ENCODE results near the gene GAREM2.

The GAREM2 gene

GRCh38 chr2:26187114-26187513 lies 14.2 kb downstream of the GAREM2 start:
- peaks cover 22% of the 10 kb centered on the region for H3K4me1 Mint-ChIP-seq (ENCODE audit: low read depth)
- intact Hi-C loops (cut with micrococcal nuclease): no loop called here
- H3K27me3 Mint-ChIP-seq: peaks cover 32% of the 10 kb centered on the region
- H3K4me3 Mint-ChIP-seq: no peak overlapping the region
- no peaks in the 10 kb centered on the region for H3K9me3 Mint-ChIP-seq
- no peak overlapping the region for H3K27ac Mint-ChIP-seq
- H3K36me3 Mint-ChIP-seq (ENCODE audit: low read depth): peaks cover 23% of the 10 kb centered on the region

DNA sequence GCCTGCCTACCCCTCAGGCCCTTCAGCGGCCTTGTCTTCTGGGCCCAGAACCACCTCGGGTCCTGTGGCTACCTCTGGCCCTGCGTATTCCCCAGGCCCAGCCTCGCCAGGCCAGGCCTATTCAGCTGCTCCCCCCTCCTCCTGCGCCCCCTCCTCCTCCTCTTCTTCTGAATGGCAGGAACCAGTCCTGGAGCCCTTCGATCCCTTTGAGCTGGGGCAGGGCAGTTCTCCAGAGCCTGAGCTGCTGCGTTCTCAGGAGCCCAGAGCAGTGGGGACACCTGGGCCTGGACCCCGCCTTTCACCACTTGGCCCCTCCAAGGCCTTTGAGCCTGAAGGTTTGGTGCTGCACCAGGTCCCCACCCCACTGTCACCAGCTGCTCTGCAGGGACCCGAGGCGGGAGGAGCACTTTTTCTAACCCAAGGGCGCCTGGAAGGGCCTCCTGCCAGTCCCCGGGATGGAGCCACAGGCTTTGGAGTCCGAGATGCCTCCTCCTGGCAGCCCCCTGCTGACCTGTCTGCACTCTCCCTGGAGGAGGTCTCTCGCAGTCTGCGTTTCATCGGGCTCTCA lies 14.7 kb downstream of the GAREM2 start:
- H3K36me3 Mint-ChIP-seq (ENCODE audit: low read depth): peaks cover 28% of the 10 kb centered on the region
- peaks cover 32% of the 10 kb centered on the region for H3K27me3 Mint-ChIP-seq
- intact Hi-C loops (cut with micrococcal nuclease): no loop called here
- H3K27ac Mint-ChIP-seq: no peak overlapping the region
- H3K4me3 Mint-ChIP-seq: no peak overlapping the region
- H3K9me3 Mint-ChIP-seq: no peaks in the 10 kb centered on the region
- H3K4me1 Mint-ChIP-seq (ENCODE audit: low read depth): peaks cover 22% of the 10 kb centered on the region

- Mint-ChIP-seq H3K36me3 (ENCODE audit: low read depth) (peaks cover 43% of the 10 kb centered on the region), H3K27me3 (peaks cover 19% of the 10 kb centered on the region), H3K4me1 (ENCODE audit: low read depth) (peaks cover 18% of the 10 kb centered on the region), H3K27ac (no peak overlapping the region), H3K9me3 (no peaks in the 10 kb centered on the region), H3K4me3 (no peak overlapping the region)
- intact Hi-C loops (cut with micrococcal nuclease): no loop called here
Measured at GRCh38 chr2:26189123-26189522, 16.2 kb downstream of the GAREM2 start.

GRCh38 chr2:26189751-26190150 lies 16.9 kb downstream of the GAREM2 start:
- intact Hi-C loops (cut with micrococcal nuclease): no loop called here
- Mint-ChIP-seq H3K36me3 (ENCODE audit: low read depth) (peaks cover 50% of the 10 kb centered on the region), H3K9me3 (no peaks in the 10 kb centered on the region), H3K27me3 (peaks cover 18% of the 10 kb centered on the region), H3K4me1 (ENCODE audit: low read depth) (peaks cover 17% of the 10 kb centered on the region), H3K4me3 (no peak overlapping the region), H3K27ac (no peak overlapping the region)

GRCh38 chr2:26190369-26190768 lies 17.5 kb downstream of the GAREM2 start:
- Mint-ChIP-seq H3K9me3 (no peaks in the 10 kb centered on the region), H3K4me1 (ENCODE audit: low read depth) (peaks cover 13% of the 10 kb centered on the region), H3K27me3 (peaks cover 14% of the 10 kb centered on the region), H3K27ac (no peak overlapping the region), H3K4me3 (no peak overlapping the region), H3K36me3 (ENCODE audit: low read depth) (peaks cover 56% of the 10 kb centered on the region)
- intact Hi-C loops (cut with micrococcal nuclease): no loop called here

DNA sequence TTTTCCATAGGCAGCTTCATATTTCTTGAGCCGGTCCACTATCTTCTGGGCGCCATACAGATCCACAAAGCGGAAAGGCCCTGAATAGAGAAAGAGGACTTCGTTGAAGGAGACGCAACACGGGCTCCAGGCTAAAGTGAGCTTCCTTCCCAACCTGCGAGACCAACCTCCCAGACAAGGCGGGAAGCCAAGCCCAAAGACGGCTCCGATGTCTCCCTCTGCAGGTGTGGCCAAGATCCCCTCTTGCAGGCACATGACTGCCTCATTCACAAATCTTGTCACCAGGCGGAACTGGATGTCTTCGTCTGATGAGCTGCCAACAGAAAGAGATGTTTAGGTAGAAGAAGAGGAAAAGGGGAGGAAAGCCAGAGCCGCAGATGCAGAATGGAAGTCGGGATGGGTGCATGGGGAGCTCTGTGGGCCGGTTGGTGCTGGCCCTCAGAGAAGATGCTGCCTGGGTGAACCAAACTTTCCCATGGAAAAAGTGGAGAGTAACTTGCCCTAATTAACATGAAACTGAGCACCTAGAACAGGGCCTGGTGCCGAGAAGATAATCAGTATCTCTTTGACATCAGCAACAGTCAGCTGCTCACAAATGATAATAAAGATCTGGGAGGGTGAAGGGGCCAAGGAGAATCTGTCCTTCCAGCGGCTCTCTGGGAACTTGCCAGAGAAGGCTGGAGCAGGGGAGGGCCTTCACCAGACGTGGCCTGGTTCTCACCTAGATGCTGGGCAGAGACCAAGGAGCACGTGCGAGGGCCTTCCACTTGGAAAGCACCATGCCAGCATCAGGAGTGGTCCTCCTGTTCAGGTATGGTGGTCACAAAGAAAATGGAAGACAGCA lies 18.6 kb downstream of the GAREM2 start:
- H3K9me3 Mint-ChIP-seq: no peaks in the 10 kb centered on the region
- H3K27me3 Mint-ChIP-seq: peaks cover 3% of the 10 kb centered on the region
- intact Hi-C loops (cut with micrococcal nuclease): no loop called here
- H3K4me1 Mint-ChIP-seq (ENCODE audit: low read depth): peaks cover 2% of the 10 kb centered on the region
- peaks cover 67% of the 10 kb centered on the region for H3K36me3 Mint-ChIP-seq (ENCODE audit: low read depth)
- no peak overlapping the region for H3K4me3 Mint-ChIP-seq
- H3K27ac Mint-ChIP-seq: no peak overlapping the region

- intact Hi-C loops (cut with micrococcal nuclease): no loop called here
- Mint-ChIP-seq H3K27me3 (no peaks in the 10 kb centered on the region), H3K4me1 (ENCODE audit: low read depth) (peaks cover 16% of the 10 kb centered on the region), H3K36me3 (ENCODE audit: low read depth) (peaks cover 86% of the 10 kb centered on the region), H3K4me3 (no peak overlapping the region), H3K27ac (no peak overlapping the region), H3K9me3 (peaks cover 14% of the 10 kb centered on the region)
Measured at GRCh38 chr2:26193578-26194231, 20.8 kb downstream of the GAREM2 start.

DNA sequence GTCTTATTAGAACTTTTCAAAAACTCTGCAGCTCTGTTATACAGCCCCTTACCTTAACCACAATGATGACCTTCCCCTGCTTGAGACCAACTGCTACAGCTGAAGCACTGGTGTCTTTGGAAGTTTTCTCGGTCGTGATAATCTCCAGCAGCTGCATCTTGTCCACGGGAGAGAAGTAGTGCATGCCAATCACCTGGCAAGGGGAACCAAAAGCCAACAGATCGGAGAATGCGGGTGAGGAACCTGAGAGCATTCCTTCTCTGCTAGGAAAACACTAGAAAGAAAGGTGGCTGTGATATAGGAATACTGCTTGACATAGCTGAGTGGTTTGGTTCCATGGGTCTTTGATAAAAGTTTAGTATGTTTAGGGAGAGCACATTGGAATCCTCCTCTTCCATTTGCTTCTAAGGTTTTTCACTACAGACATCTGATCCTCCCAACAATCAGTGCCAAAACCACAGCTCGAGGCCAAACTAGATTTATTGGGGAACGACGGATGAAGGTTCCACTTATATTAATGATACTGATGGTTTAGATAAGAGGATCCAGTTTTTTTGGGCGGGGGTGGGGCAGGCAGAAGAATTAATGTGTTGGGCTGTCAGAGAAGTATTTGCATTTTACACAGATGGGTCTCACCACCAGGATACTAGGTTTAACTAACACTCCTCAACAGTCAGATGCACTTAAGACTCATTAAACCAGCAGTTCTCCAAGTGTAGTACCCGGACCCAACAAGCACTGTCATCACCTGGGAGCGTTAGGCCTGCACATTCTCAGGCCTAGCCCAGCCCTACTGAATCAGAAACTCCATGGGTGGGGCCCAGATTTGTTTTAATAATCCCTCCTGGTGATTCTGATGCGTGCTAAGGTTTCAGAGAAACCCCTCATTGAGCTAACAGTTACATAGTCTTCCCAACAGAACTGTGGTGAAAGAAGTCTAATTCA lies 22.4 kb downstream of the GAREM2 start:
- Mint-ChIP-seq H3K27ac (no peak overlapping the region), H3K4me3 (no peak overlapping the region), H3K27me3 (no peaks in the 10 kb centered on the region), H3K36me3 (ENCODE audit: low read depth) (peaks cover 97% of the 10 kb centered on the region), H3K4me1 (ENCODE audit: low read depth) (peaks cover 24% of the 10 kb centered on the region), H3K9me3 (peaks cover 14% of the 10 kb centered on the region)
- intact Hi-C loops (cut with micrococcal nuclease): no loop called here

DNA sequence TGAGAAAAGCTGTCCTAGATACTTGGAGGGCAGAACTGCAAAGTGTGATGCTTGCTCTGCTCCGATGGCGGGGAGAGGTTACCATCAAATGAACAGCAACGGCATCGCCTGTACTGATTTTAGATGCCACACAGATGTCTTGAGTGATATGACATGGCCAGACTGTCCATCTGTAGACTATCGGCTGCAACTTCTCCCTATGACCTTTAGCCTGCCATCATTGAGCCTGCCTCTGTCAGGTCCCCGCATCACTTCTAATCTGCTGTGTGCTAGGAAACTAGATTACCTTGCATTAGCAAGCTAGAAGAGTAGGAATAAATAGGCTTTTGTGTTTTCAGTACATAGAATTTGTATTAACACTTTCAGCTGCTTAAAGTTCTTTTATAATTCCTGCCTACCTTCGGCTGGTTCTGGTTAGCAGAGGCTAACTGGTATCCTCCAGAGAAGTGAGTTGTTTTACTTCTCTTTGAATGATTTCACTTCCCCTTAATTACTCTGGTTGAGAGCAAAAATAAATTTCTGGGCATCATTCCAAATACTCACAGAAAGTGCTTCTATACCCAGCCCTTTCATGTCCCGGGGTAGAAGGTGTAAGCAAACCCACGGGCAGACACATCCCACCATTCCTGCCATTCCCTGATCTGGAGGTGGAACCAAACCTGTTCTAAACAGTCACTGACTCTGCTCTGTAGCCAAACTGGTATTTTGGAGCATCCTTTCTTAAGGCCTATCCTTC lies 24.0 kb downstream of the GAREM2 start:
- Mint-ChIP-seq H3K36me3 (ENCODE audit: low read depth) (peaks cover 97% of the 10 kb centered on the region), H3K27ac (no peak overlapping the region), H3K4me3 (no peak overlapping the region), H3K9me3 (peaks cover 14% of the 10 kb centered on the region), H3K27me3 (no peaks in the 10 kb centered on the region), H3K4me1 (ENCODE audit: low read depth) (peaks cover 26% of the 10 kb centered on the region)
- intact Hi-C loops (cut with micrococcal nuclease): no loop called here

DNA sequence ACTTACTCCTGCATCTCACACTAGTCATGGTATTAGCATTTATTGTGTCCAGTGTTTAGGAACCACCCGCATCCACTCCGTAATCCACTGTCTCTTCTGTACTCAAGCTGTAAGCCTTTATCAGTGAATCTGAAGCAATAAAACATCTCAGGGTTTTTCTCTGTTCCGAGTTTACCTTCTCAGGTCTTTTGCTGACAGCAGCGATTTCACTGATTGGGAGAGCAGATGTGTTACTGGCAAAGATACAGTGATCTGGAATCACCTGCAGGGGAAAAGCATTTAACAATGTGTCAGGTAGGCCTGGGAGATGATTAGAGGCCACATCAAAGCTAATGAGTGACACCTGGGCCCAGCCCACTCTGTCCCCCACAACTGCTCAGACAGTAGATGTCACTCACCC lies 24.6 kb downstream of the GAREM2 start:
- no peak overlapping the region for H3K27ac Mint-ChIP-seq

GRCh38 chr2:26202981-26203490 lies 30.1 kb downstream of the GAREM2 start:
- Mint-ChIP-seq H3K4me3 (no peak overlapping the region), H3K36me3 (ENCODE audit: low read depth) (peaks cover 100% of the 10 kb centered on the region), H3K27me3 (no peaks in the 10 kb centered on the region), H3K4me1 (ENCODE audit: low read depth) (peaks cover 10% of the 10 kb centered on the region), H3K9me3 (peaks cover 4% of the 10 kb centered on the region), H3K27ac (no peak overlapping the region)
- intact Hi-C loops (cut with micrococcal nuclease): no loop called here

More for the DNA sequence above, 24.6 kb downstream of the GAREM2 start:
- peaks cover 26% of the 10 kb centered on the region for H3K4me1 Mint-ChIP-seq (ENCODE audit: low read depth)
- peaks cover 14% of the 10 kb centered on the region for H3K9me3 Mint-ChIP-seq
- peaks cover 97% of the 10 kb centered on the region for H3K36me3 Mint-ChIP-seq (ENCODE audit: low read depth)
- no peaks in the 10 kb centered on the region for H3K27me3 Mint-ChIP-seq
- intact Hi-C loops (cut with micrococcal nuclease): no loop called here
- no peak overlapping the region for H3K4me3 Mint-ChIP-seq

DNA sequence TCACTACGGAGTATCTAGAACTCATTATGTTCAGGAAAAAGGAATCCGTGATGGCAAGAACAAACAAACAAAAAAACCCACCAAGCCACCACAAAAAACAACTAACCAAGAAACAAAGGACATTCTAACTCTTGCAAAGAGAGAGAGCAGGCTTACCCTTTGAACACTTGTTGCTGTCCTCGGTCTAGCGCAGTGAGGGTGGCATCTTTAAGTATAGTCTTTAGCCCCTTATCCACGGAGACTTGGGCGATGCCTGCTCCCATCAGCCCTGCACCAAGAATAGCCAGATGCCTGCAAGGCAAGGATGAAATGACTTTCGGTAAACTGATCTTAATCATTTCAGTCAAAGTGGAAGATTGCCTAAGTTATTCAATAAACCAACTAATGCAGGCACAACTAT lies 31.0 kb downstream of the GAREM2 start:
- peaks cover 100% of the 10 kb centered on the region for H3K36me3 Mint-ChIP-seq (ENCODE audit: low read depth)

DNA sequence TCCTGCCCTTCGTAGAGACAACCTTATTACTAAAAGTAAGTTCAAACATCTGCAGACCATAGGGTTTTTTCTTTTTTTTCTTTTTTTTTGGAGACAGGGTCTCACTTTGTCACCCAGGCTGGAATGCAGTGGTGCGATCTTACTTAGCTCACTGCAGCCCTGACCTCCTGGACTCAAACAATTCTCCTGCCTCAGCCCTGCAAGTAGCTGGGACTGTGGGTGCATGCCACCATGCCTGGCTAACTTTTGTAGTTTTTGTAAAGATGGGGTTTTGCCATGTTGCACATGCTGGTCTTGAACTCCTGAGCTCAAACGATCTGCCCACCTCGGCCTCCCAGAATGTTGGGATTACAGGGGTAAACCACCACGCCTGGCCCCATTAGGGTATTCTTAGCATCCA lies 39.1 kb downstream of the GAREM2 start:
- Mint-ChIP-seq H3K9me3 (no peaks in the 10 kb centered on the region), H3K4me1 (ENCODE audit: low read depth) (peaks cover 7% of the 10 kb centered on the region), H3K4me3 (no peak overlapping the region), H3K27ac (no peak overlapping the region), H3K27me3 (no peaks in the 10 kb centered on the region), H3K36me3 (ENCODE audit: low read depth) (peaks cover 98% of the 10 kb centered on the region)
- intact Hi-C loops (cut with micrococcal nuclease): no loop called here

More for the DNA sequence above, 31.0 kb downstream of the GAREM2 start:
- H3K9me3 Mint-ChIP-seq: no peaks in the 10 kb centered on the region
- no peak overlapping the region for H3K4me3 Mint-ChIP-seq
- H3K4me1 Mint-ChIP-seq (ENCODE audit: low read depth): peaks cover 10% of the 10 kb centered on the region
- intact Hi-C loops (cut with micrococcal nuclease): loop anchor here (1.0 kb wide), 1 partner anchor 14 kb away; no protein-coding TSS in a partner anchor
- H3K27ac Mint-ChIP-seq: no peak overlapping the region
- H3K27me3 Mint-ChIP-seq: no peaks in the 10 kb centered on the region
